ENCODE results near the gene CLIC3.

DNA sequence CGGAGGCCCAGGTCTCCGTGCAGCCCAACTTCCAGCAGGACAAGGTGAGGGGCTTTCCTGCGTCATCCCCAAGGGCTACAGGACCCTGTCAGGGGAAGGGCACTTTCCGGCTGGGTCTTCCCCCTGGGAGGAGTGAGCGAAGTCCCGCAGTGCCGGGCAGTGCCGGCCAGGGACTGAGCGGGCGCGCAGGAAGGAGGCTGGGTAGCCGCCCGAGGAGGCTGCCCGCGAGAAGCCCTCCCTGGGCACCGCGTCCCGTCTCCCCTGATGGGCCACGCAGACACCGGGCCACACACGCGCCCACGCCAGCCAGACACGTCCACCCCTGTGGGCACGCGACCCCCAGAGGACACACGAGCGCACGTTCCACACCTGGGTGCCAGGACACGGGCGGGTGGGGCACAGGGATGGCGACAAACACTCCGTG lies 18.7 kb downstream of the CLIC3 start:
- TF ChIP-seq EZH2 (IDR thresholded peaks at IDR 0.05; ENCODE audit: low read depth): no peak
- TF ChIP-seq, protein P1, sequence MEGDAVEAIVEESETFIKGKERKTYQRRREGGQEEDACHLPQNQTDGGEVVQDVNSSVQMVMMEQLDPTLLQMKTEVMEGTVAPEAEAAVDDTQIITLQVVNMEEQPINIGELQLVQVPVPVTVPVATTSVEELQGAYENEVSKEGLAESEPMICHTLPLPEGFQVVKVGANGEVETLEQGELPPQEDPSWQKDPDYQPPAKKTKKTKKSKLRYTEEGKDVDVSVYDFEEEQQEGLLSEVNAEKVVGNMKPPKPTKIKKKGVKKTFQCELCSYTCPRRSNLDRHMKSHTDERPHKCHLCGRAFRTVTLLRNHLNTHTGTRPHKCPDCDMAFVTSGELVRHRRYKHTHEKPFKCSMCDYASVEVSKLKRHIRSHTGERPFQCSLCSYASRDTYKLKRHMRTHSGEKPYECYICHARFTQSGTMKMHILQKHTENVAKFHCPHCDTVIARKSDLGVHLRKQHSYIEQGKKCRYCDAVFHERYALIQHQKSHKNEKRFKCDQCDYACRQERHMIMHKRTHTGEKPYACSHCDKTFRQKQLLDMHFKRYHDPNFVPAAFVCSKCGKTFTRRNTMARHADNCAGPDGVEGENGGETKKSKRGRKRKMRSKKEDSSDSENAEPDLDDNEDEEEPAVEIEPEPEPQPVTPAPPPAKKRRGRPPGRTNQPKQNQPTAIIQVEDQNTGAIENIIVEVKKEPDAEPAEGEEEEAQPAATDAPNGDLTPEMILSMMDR (conservative IDR thresholded peaks at IDR 0.05): no peak
